GM10248 (cell line): Measurements from ENCODE around the gene VSNL1.

Experiments used
- CTCF ChIA-PET: fragments of 300-600 bp; sonication (Branson Sonifier 250); formaldehyde crosslinking; extraction: SDS; loops from one replicate; lab custom pipeline; 2021; ENCODE audit warnings: antibody characterized with exemption; lab: Yijun Ruan, JAX
- POLR2A ChIA-PET: fragments of 350-650 bp; sonication (Branson Sonifier 250); formaldehyde crosslinking; extraction: SDS; loops from one replicate; lab custom pipeline; 2020; ENCODE audit warnings: antibody characterized with exemption; lab: Yijun Ruan, JAX
- DNase-seq: peaks from one replicate; pipeline ENCODE4 v3.0.0; 2012; ENCODE audit errors: extremely low spot score
- TF ChIP-seq, protein P1 (sequence below): IDR thresholded peaks from 2 replicates; pipeline ENCODE4 v1.5.1; 2012; ENCODE audit warnings: mild to moderate bottlenecking, low read depth; ENCODE audit errors: extremely low read depth, missing control alignments, control extremely low read depth

Gene VSNL1

GRCh38 chr2:17541531-17541950, 1.0 kb downstream of the VSNL1 start:
- TF ChIP-seq, protein P1, sequence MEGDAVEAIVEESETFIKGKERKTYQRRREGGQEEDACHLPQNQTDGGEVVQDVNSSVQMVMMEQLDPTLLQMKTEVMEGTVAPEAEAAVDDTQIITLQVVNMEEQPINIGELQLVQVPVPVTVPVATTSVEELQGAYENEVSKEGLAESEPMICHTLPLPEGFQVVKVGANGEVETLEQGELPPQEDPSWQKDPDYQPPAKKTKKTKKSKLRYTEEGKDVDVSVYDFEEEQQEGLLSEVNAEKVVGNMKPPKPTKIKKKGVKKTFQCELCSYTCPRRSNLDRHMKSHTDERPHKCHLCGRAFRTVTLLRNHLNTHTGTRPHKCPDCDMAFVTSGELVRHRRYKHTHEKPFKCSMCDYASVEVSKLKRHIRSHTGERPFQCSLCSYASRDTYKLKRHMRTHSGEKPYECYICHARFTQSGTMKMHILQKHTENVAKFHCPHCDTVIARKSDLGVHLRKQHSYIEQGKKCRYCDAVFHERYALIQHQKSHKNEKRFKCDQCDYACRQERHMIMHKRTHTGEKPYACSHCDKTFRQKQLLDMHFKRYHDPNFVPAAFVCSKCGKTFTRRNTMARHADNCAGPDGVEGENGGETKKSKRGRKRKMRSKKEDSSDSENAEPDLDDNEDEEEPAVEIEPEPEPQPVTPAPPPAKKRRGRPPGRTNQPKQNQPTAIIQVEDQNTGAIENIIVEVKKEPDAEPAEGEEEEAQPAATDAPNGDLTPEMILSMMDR: no peak
- ChIA-PET POLR2A (no interaction called here), CTCF (no interaction called here)
- DNase-seq: no peak

- no peak for DNase-seq
- ChIA-PET POLR2A (no interaction called here), CTCF (no interaction called here)
- TF ChIP-seq, protein P1: no peak
Observed at GRCh38 chr2:17542471-17542870, 2.0 kb downstream of the VSNL1 start.

DNA sequence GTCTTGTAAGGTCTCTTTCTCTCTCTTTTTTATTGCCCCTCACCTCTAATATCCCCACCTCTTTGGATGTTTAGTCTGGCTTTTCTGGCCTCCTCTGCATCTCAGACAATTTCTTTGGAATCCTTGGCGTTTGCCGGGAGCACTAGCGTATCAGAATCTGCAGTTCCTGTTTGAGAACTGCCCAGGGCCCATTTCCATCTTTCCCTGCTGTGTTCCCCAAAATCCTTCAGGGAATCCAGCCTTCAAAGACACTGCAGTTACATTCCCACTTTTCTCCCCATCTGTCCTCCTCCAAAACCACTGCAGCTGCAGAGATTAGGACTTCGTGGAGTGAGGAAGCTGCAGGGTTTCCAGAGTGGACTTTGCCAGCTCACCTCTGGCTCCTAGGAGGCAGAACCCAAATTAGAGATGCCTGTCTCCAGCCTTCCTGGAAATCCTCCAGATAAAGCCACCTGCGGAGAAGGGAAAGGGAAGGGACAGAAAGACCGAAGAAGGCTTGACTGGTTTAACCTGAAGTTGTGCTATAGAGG, 2.7 kb downstream of the VSNL1 start:
- TF ChIP-seq, protein P1: no peak
- POLR2A ChIA-PET: no interaction called here
- no peak for DNase-seq
- CTCF ChIA-PET: no interaction called here

DNA sequence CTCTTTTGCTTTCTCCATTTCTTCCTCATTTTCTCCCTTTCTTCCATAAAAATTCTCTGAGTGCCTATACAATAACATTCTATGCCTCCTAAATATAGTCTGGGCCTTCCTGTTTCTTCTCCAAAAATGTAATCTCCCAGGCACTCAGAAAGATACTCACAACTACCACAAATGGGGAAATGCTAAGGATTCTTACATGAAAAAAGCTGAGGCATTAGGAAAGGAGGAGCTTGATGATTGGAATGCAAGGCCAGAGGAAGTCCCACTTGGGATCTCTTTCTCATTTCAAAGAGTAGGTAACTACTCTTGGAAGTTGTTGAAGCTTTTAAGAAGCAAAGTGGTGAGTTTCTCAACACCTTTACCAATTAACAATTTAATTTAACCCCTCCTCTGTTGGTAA, 3.4 kb downstream of the VSNL1 start:
- CTCF ChIA-PET: no interaction called here
- POLR2A ChIA-PET: no interaction called here
- no peak for DNase-seq
- TF ChIP-seq, protein P1: no peak

GRCh38 chr2:17544256-17544655, 3.8 kb downstream of the VSNL1 start:
- CTCF ChIA-PET: no interaction called here
- DNase-seq: no peak
- POLR2A ChIA-PET: no interaction called here
- TF ChIP-seq, protein P1: no peak

DNA sequence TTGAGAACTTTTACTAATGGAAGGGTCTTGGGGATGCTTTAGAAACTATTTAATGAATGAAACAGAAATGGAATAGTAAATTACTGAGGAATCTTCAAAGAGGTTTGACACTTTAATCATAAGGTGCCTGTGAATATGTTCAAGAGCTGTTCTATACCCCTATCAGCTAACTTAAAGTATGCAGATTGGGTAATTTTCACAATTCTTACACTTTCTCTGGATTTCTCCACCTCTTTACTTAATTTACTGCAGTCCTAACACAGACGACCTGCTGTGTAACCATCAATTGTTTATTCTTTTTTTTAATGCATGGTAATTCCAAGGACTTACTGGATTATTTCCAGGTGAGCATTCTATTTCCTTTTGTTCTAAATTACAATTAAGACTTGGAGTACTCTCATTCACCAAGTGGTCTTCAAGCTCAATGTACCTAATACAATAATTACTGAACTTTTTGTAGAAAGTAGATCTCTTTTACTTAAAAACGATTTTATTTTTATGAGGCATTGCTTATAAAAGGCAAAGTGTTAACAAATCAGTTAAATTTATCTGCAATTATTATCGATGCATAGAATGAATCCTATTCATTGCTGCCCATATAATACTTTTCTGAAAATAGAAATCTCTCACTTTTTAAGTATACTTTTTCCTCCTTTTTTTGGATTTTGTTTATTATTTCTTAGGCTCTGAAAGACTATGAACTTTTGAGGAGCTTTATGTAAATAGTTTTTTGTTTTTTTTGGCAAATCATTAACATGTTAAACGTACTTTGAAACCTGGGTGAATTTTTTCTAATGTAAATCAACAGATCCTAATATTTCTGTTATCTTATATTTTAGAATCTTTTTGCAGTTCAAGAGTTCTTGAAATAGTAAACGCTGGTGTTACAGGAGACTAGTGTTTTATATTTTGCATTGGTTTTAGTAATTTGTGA, 5.5 kb downstream of the VSNL1 start:
- DNase-seq: no peak
- TF ChIP-seq, protein P1: no peak
- ChIA-PET CTCF (no interaction called here), POLR2A (no interaction called here)
